ENCODE results near the gene PLCL1.

Gene PLCL1

GRCh38 chr2:198136142-198136541, 331.7 kb downstream of the PLCL1 start:
- no peak overlapping the region for H3K27ac ChIP-seq
- no peak overlapping the region for H3K9ac ChIP-seq
- no peaks in the 10 kb centered on the region for H4K20me1 ChIP-seq
- H3K9me3 ChIP-seq (replicated peaks in 1 of 11) = peaks cover 0 to 11% (median 0%) of the 10 kb centered on the region in 11 experiments; a peak in 7 of 22 replicates
- H3K4me3 ChIP-seq = no peak overlapping the region
- no peak for TF ChIP-seq Cebpa-rat (IDR thresholded peaks at IDR 0.05)
- H3K27me3 ChIP-seq = no peaks in the 10 kb centered on the region
- no peaks in the 10 kb centered on the region for H3K4me1 ChIP-seq
- H3K36me3 ChIP-seq = no peaks in the 10 kb centered on the region; a peak in 1 of 22 replicates
- H3K4me2 ChIP-seq = no peak overlapping the region

GRCh38 chr2:198137733-198138132, 333.3 kb downstream of the PLCL1 start:
- Histone ChIP-seq H3K9ac (no peak overlapping the region), H3K4me2 (no peak overlapping the region), H3K9me3 (replicated peaks in 1 of 11) (peaks cover 0 to 11% (median 0%) of the 10 kb centered on the region in 11 experiments; a peak in 7 of 22 replicates), H4K20me1 (no peaks in the 10 kb centered on the region), H3K27me3 (no peaks in the 10 kb centered on the region), H3K27ac (no peak overlapping the region), H3K4me1 (no peaks in the 10 kb centered on the region), H3K36me3 (no peaks in the 10 kb centered on the region; a peak in 1 of 22 replicates), H3K4me3 (no peak overlapping the region)
- TF ChIP-seq Cebpa-rat (IDR thresholded peaks at IDR 0.05) = no peak

DNA sequence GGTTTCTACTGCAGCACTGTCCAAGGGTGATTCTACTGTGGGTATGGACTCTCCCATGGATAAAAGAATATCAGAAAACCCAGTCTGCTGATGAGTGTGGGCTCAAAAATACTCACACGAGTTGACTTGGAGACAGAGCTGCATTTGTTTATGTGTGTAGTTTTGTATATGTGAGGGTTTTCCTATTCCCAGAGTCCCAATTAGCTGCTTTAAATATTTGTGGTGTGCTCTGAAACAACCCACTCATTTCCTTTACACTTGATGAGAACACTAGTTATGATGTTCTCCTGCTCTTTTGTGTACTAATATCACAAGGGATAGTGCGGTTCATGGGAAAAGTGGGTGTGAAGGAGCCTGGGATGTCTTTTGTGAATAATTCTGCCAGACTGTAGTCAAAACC, 337.3 kb downstream of the PLCL1 start:
- no peak for TF ChIP-seq Cebpa-rat (IDR thresholded peaks at IDR 0.05)
- no peaks in the 10 kb centered on the region for H3K27me3 ChIP-seq
- H3K27ac ChIP-seq = no peak overlapping the region

GRCh38 chr2:198143156-198143555, 338.8 kb downstream of the PLCL1 start:
- H3K4me2 ChIP-seq = no peak overlapping the region
- no peak overlapping the region for H3K9ac ChIP-seq
- no peak overlapping the region for H3K27ac ChIP-seq

More for the DNA sequence above, 337.3 kb downstream of the PLCL1 start:
- H3K36me3 ChIP-seq = no peaks in the 10 kb centered on the region; a peak in 1 of 22 replicates
- H3K4me1 ChIP-seq = peaks cover 0 to 5% (median 0%) of the 10 kb centered on the region in 10 experiments; a peak in 3 of 20 replicates
- no peak overlapping the region for H3K4me3 ChIP-seq
- H4K20me1 ChIP-seq = no peaks in the 10 kb centered on the region
- no peak overlapping the region for H3K4me2 ChIP-seq
- peaks cover 0 to 11% (median 0%) of the 10 kb centered on the region in 11 experiments; a peak in 7 of 22 replicates for H3K9me3 ChIP-seq (replicated peaks in 1 of 11)
- H3K9ac ChIP-seq = no peak overlapping the region

DNA sequence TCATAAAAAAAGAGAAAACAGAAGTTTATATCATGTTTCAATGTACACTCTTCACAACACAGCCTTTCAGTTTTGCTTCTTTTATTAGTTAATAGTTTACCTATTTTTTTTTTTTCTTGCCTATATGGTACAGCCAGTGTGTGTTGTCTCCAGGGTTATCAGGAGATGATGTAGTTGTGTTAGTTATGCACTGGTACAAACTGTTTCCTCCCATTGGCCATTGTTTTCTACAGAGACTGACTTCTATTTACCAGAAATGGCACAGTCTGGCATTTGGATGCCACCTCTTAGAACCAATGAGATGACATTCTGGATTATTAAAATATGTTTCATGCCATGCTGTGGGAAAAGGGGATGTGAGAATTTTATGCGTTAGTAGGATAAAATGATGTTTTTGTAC, 339.4 kb downstream of the PLCL1 start:
- no peak overlapping the region for H3K9ac ChIP-seq
- no peak overlapping the region for H3K4me2 ChIP-seq
- no peaks in the 10 kb centered on the region for H3K36me3 ChIP-seq
- H3K27me3 ChIP-seq = no peaks in the 10 kb centered on the region
- no peaks in the 10 kb centered on the region for H3K9me3 ChIP-seq (replicated peaks in 1 of 11)
- no peak overlapping the region for H3K27ac ChIP-seq
- H3K4me3 ChIP-seq = no peak overlapping the region
- no peaks in the 10 kb centered on the region for H4K20me1 ChIP-seq
- no peak for TF ChIP-seq Cebpa-rat (IDR thresholded peaks at IDR 0.05)
- H3K4me1 ChIP-seq = peaks cover 0 to 5% (median 0%) of the 10 kb centered on the region in 10 experiments; a peak in 3 of 20 replicates

More at GRCh38 chr2:198143156-198143555, 338.8 kb downstream of the PLCL1 start:
- H3K4me3 ChIP-seq = no peak overlapping the region
- peaks cover 0 to 3% (median 0%) of the 10 kb centered on the region in 11 experiments; a peak in 7 of 22 replicates for H3K9me3 ChIP-seq (replicated peaks in 1 of 11)
- H3K4me1 ChIP-seq = peaks cover 0 to 5% (median 0%) of the 10 kb centered on the region in 10 experiments; a peak in 3 of 20 replicates
- no peaks in the 10 kb centered on the region for H3K27me3 ChIP-seq
- no peaks in the 10 kb centered on the region; a peak in 1 of 22 replicates for H3K36me3 ChIP-seq
- TF ChIP-seq Cebpa-rat (IDR thresholded peaks at IDR 0.05) = no peak
- H4K20me1 ChIP-seq = no peaks in the 10 kb centered on the region

GRCh38 chr2:198144660-198145059, 340.3 kb downstream of the PLCL1 start:
- no peak for TF ChIP-seq Cebpa-rat (IDR thresholded peaks at IDR 0.05)
- no peaks in the 10 kb centered on the region for H4K20me1 ChIP-seq

GRCh38 chr2:198146346-198146940, 342.1 kb downstream of the PLCL1 start:
- H3K4me2 ChIP-seq = no peak overlapping the region
- no peak overlapping the region for H3K4me3 ChIP-seq
- no peaks in the 10 kb centered on the region for H3K9me3 ChIP-seq (replicated peaks in 1 of 11)
- no peak overlapping the region for H3K27ac ChIP-seq
- peaks cover 0 to 5% (median 0%) of the 10 kb centered on the region in 10 experiments; a peak in 3 of 20 replicates for H3K4me1 ChIP-seq
- no peak for TF ChIP-seq Cebpa-rat (IDR thresholded peaks at IDR 0.05)
- H3K9ac ChIP-seq = no peak overlapping the region
- H3K36me3 ChIP-seq = no peaks in the 10 kb centered on the region
- H3K27me3 ChIP-seq = no peaks in the 10 kb centered on the region
- no peaks in the 10 kb centered on the region for H4K20me1 ChIP-seq

More at GRCh38 chr2:198144660-198145059, 340.3 kb downstream of the PLCL1 start:
- H3K4me1 ChIP-seq = peaks cover 0 to 5% (median 0%) of the 10 kb centered on the region in 10 experiments; a peak in 3 of 20 replicates
- no peaks in the 10 kb centered on the region for H3K9me3 ChIP-seq (replicated peaks in 1 of 11)
- no peak overlapping the region for H3K4me3 ChIP-seq
- H3K27me3 ChIP-seq = no peaks in the 10 kb centered on the region
- no peak overlapping the region for H3K9ac ChIP-seq
- H3K27ac ChIP-seq = no peak overlapping the region
- no peaks in the 10 kb centered on the region for H3K36me3 ChIP-seq
- H3K4me2 ChIP-seq = peak overlapping the region in 1 of 11 experiments; percentile 23; a peak in 1 of 22 replicates

GRCh38 chr2:198157314-198157713, 352.9 kb downstream of the PLCL1 start:
- no peaks in the 10 kb centered on the region for H4K20me1 ChIP-seq
- H3K9me3 ChIP-seq (replicated peaks in 1 of 11) = peaks cover 13 to 25% (median 18%) of the 10 kb centered on the region in 11 experiments
- TF ChIP-seq Cebpa-rat (IDR thresholded peaks at IDR 0.05) = no peak
- no peaks in the 10 kb centered on the region for H3K27me3 ChIP-seq
- H3K4me3 ChIP-seq = no peak overlapping the region
- H3K27ac ChIP-seq = no peak overlapping the region
- H3K9ac ChIP-seq = no peak overlapping the region
- no peak overlapping the region for H3K4me2 ChIP-seq
- H3K4me1 ChIP-seq = no peaks in the 10 kb centered on the region
- no peaks in the 10 kb centered on the region for H3K36me3 ChIP-seq

DNA sequence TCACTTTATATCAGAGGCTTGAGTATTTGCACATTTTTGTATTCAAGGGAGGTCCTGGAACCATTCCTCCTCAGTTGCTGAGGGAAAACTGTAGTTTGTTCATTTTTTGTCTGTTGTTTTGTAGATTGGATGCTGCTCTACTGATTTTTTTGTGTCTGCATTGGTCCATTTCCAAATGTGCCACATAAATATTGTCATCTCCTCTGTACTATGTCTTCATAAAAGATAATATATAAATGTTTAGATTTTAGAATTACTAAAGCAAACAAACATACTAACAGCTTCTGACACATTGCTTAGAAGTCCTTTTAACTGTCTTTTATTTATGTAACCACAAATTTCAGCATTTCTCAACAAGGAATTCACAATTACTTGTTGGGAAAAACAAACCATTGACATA, 356.8 kb downstream of the PLCL1 start:
- H3K4me3 ChIP-seq = no peak overlapping the region
- H3K4me1 ChIP-seq = no peaks in the 10 kb centered on the region
- H3K4me2 ChIP-seq = no peak overlapping the region
- no peak overlapping the region for H3K9ac ChIP-seq
- H4K20me1 ChIP-seq = no peaks in the 10 kb centered on the region
- peaks cover 13 to 22% (median 18%) of the 10 kb centered on the region in 11 experiments for H3K9me3 ChIP-seq (replicated peaks in 1 of 11)
- no peaks in the 10 kb centered on the region for H3K36me3 ChIP-seq
- no peaks in the 10 kb centered on the region for H3K27me3 ChIP-seq
- no peak overlapping the region for H3K27ac ChIP-seq
- no peak for TF ChIP-seq Cebpa-rat (IDR thresholded peaks at IDR 0.05)

DNA sequence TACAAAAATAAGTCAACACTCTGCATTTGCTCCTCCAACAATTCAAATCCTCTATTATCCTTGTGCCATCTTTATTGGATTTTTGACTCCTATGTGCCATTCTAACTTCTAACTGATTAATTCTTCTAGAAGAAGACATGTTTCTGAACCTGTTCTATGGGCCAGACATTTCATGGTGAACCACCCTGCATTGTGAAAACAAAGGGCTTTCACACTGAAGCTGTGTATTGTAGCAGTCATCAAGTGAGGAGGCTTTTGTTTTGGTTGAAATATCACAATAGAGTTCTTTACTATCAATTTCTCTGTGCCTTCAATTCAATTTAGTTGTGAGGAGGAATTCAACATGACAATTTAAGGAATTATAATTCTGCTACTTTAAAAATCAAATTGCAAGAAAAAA, 357.9 kb downstream of the PLCL1 start:
- no peaks in the 10 kb centered on the region for H3K4me1 ChIP-seq
- no peak overlapping the region for H3K27ac ChIP-seq
- no peaks in the 10 kb centered on the region for H3K36me3 ChIP-seq
- no peak overlapping the region for H3K9ac ChIP-seq
- no peak for TF ChIP-seq Cebpa-rat (IDR thresholded peaks at IDR 0.05)
- H3K27me3 ChIP-seq = no peaks in the 10 kb centered on the region
- no peak overlapping the region for H3K4me3 ChIP-seq
- H4K20me1 ChIP-seq = no peaks in the 10 kb centered on the region
- H3K9me3 ChIP-seq (replicated peaks in 1 of 11) = peaks cover 8 to 13% (median 12%) of the 10 kb centered on the region in 11 experiments
- H3K4me2 ChIP-seq = no peak overlapping the region
